AG09309 (cell line): ENCODE data around the gene ZNF57.
"Not testable (repeated sequence)": the region's sequence is repeated elsewhere in the genome, so short reads cannot be mapped to it uniquely, and the experiment has no call there.

ENCODE experiments used
- DNase-seq: peaks from one replicate; pipeline ENCODE4 v3.0.0-alpha.2; 2010; ENCODE audit warnings: low read depth
- H3K4me3 ChIP-seq: 2 replicates; pipeline ENCODE4 v1.5.1; 2011; ENCODE audit warnings: mild to moderate bottlenecking, low read depth, low read length, moderate library complexity; ENCODE audit not compliant: control insufficient read depth
- CTCF ChIP-seq: IDR thresholded peaks from 2 replicates; pipeline ENCODE4 v1.5.1; 2011; ENCODE audit warnings: mild to moderate bottlenecking, low read depth, low read length, inconsistent platforms; ENCODE audit not compliant: insufficient read depth, control insufficient read depth; ENCODE audit errors: missing control alignments

Gene ZNF57

GRCh38 chr19:2896694-2897093 lies 4.0 kb upstream of the ZNF57 start:
- DNase-seq = no peak
- no peak overlapping the region for H3K4me3 ChIP-seq
- no peak for TF ChIP-seq CTCF

GRCh38 chr19:2902590-2903218 lies 2.0 kb downstream of the ZNF57 start:
- DNase-seq = no peak
- no peak overlapping the region for H3K4me3 ChIP-seq
- TF ChIP-seq CTCF = no peak

GRCh38 chr19:2903326-2903725 lies 2.6 kb downstream of the ZNF57 start:
- H3K4me3 ChIP-seq, DNase-seq: not testable (repeated sequence)

GRCh38 chr19:2905918-2906519 lies 5.3 kb downstream of the ZNF57 start:
- DNase-seq = no peak
- no peak for TF ChIP-seq CTCF
- no peak overlapping the region for H3K4me3 ChIP-seq

- TF ChIP-seq CTCF = no peak
- H3K4me3 ChIP-seq = no peak overlapping the region
- no peak for DNase-seq
Observed at GRCh38 chr19:2906631-2907195, 6.0 kb downstream of the ZNF57 start.

- no peak for DNase-seq
- H3K4me3 ChIP-seq = no peak overlapping the region
- TF ChIP-seq CTCF = no peak
Observed at GRCh38 chr19:2912306-2912705, 11.6 kb downstream of the ZNF57 start.
